CD4-positive, alpha-beta T cell treated with Interferon gamma for 1 hour (primary cell): ENCODE data around the gene IL16.

Experiments used
- DNase-seq: peaks from one replicate; pipeline ENCODE4 v3.0.0-alpha.2; 2020

IL16 gene

GRCh38 chr15:81278306-81279029 is 81.8 kb downstream of the IL16 start:
- no peak for DNase-seq

- DNase-seq = no peak
Observed at GRCh38 chr15:81279621-81280485, 83.2 kb downstream of the IL16 start.

GRCh38 chr15:81280696-81281455 is 84.2 kb downstream of the IL16 start:
- no peak for DNase-seq

- no peak for DNase-seq
Observed at GRCh38 chr15:81281456-81281735, 84.7 kb downstream of the IL16 start.

- DNase-seq = no peak
Observed at GRCh38 chr15:81281766-81282605, 85.3 kb downstream of the IL16 start.

- no peak for DNase-seq
Observed at GRCh38 chr15:81282606-81282895, 85.9 kb downstream of the IL16 start.

- DNase-seq = no peak
Observed at GRCh38 chr15:81282911-81283310, 86.2 kb downstream of the IL16 start.

GRCh38 chr15:81284256-81285031 is 87.8 kb downstream of the IL16 start:
- no peak for DNase-seq

- no peak for DNase-seq
Observed at GRCh38 chr15:81285461-81285860, 88.8 kb downstream of the IL16 start.

GRCh38 chr15:81286621-81287121 is 90.0 kb downstream of the IL16 start:
- no peak for DNase-seq

- DNase-seq = no peak
Observed at GRCh38 chr15:81288040-81288439, 91.4 kb downstream of the IL16 start.

- DNase-seq = no peak
Observed at GRCh38 chr15:81288616-81289015, 91.9 kb downstream of the IL16 start.

- DNase-seq = no peak
Observed at GRCh38 chr15:81289910-81290309, 93.2 kb downstream of the IL16 start.

- DNase-seq = no peak
Observed at GRCh38 chr15:81291916-81292522, 95.3 kb downstream of the IL16 start.

GRCh38 chr15:81292523-81293001 is 95.9 kb downstream of the IL16 start:
- peak; percentile 85 for DNase-seq

- DNase-seq = peak; percentile 83
Observed at GRCh38 chr15:81293728-81294515, 97.2 kb downstream of the IL16 start.

GRCh38 chr15:81294516-81294880 is 97.8 kb downstream of the IL16 start:
- no peak for DNase-seq

- no peak for DNase-seq
Observed at GRCh38 chr15:81295486-81296121, 98.9 kb downstream of the IL16 start.

- no peak for DNase-seq
Observed at GRCh38 chr15:81296186-81296585, 99.5 kb downstream of the IL16 start.

- peak; percentile 80 for DNase-seq
Observed at GRCh38 chr15:81296673-81297072, 100.0 kb downstream of the IL16 start.
